Activated CD4-positive, alpha-beta T cell treated with anti-CD3 and anti-CD28 coated beads, Interleukin-2, amount 10 ng/mL, durations not matched to agents 24 days and 14 days (primary cell): Measurements from ENCODE around the gene TERT. TPM values are rescaled to one million over a fixed set of nuclear protein-coding genes. Genes with fewer than 3 reads are reported as not detected.

Experiments used
- DNase-seq: peaks from one replicate; pipeline ENCODE4 v3.0.0; 2022
- H3K27ac Mint-ChIP-seq: one replicate; pipeline ENCODE4 v1.8.0; 2022; ENCODE audit warnings: mild to moderate bottlenecking, mixed read lengths
- H3K27me3 Mint-ChIP-seq: one replicate; pipeline ENCODE4 v1.8.0; 2022; ENCODE audit warnings: mixed read lengths
- H3K36me3 Mint-ChIP-seq: one replicate; pipeline ENCODE4 v1.8.0; 2022; ENCODE audit warnings: low read depth, mild to moderate bottlenecking, mixed read lengths
- H3K4me1 Mint-ChIP-seq: one replicate; pipeline ENCODE4 v1.8.0; 2021; ENCODE audit warnings: mixed read lengths
- H3K4me3 Mint-ChIP-seq: one replicate; pipeline ENCODE4 v1.8.0; 2022; ENCODE audit warnings: mild to moderate bottlenecking, moderate library complexity, mixed read lengths
- H3K9me3 Mint-ChIP-seq: one replicate; pipeline ENCODE4 v1.8.0; 2021; ENCODE audit warnings: mixed read lengths
- intact Hi-C: fragments of 100-400 bp; cut with micrococcal nuclease; formaldehyde crosslinking; loops from one replicate; pipeline ENCODE4 v1.15.1; 2023
- total RNA-seq: library from RNA; stranded (reverse); gene quantifications from 2 replicates; pipeline ENCODE4 v1.2.3, GENCODE V29; 2022

Gene TERT
- total RNA-seq, 1 donor from 2014 or later: 16.8 TPM

DNA sequence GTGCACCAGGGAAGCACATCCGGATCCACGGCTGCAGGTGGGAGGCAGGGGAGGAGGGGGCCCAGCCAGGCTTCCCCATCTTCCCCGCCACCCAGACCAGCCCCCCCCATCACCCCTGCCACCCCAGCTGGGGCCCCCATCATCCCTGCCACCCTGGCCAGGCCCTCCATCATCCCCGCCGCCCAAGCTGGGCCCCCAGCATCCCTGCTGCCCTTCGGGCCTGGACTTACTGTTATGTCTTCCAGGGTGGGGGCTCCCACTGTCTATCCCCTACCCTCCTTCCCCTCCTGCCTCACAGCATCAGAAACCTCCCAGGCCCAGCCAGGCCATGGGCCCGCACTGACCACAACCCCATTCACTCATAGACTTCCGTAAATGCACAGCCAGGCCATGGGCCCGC is 42.2 kb downstream of the TERT start:
- H3K4me3 Mint-ChIP-seq: no peak overlapping the region
- H3K27me3 Mint-ChIP-seq: no peaks in the 10 kb centered on the region
- DNase-seq: no peak
- no peaks in the 10 kb centered on the region for H3K9me3 Mint-ChIP-seq
- H3K27ac Mint-ChIP-seq: no peak overlapping the region
- no peaks in the 10 kb centered on the region for H3K36me3 Mint-ChIP-seq
- intact Hi-C loops: no loop called here
- peaks cover 16% of the 10 kb centered on the region for H3K4me1 Mint-ChIP-seq

DNA sequence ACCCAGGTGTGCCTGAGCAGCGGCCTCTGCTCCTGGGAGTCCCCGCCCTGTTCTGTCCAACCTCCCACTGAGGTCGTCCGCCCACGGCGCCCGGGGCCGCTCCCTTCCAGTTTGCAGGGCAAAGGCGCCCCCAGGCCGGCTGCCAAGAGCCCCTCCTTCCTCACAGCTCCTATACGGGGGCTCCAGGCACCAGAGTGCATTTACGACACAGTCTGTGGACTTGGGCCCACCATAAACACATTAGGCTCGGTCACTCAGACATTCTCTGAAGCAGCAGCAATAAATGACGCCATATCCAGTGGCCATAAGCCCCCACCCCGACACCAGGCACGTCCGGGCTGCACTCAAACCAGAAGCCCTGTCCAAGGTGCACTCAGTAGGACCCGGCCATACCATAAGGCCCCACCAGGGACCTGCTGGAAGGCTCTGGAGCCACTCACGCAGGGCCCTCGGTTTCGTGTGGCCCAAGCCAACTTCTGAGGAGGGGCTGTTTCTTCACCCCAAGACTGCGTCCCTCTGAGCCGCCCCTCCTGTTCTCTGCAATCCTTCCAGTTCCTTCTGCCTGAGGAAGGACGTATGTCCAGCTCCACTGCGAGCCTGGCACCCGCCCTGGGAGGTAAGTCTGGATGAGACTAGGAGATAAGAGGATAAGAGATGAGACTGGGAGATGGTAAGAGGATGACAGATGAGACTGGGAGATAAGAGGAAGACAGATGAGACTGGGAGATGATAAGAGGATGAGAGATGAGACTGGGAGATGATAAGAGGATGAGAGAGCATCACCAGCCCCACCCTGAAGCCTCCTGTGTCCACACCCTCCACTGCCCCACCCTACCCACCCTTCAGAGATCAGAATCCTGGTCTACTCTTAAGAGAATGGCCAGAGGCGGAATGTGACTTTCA is 42.9 kb downstream of the TERT start:
- Mint-ChIP-seq H3K4me1 (peaks cover 16% of the 10 kb centered on the region), H3K9me3 (no peaks in the 10 kb centered on the region), H3K27me3 (peaks cover 3% of the 10 kb centered on the region), H3K4me3 (no peak overlapping the region), H3K36me3 (no peaks in the 10 kb centered on the region), H3K27ac (no peak overlapping the region)
- intact Hi-C loops: no loop called here
- no peak for DNase-seq

DNA sequence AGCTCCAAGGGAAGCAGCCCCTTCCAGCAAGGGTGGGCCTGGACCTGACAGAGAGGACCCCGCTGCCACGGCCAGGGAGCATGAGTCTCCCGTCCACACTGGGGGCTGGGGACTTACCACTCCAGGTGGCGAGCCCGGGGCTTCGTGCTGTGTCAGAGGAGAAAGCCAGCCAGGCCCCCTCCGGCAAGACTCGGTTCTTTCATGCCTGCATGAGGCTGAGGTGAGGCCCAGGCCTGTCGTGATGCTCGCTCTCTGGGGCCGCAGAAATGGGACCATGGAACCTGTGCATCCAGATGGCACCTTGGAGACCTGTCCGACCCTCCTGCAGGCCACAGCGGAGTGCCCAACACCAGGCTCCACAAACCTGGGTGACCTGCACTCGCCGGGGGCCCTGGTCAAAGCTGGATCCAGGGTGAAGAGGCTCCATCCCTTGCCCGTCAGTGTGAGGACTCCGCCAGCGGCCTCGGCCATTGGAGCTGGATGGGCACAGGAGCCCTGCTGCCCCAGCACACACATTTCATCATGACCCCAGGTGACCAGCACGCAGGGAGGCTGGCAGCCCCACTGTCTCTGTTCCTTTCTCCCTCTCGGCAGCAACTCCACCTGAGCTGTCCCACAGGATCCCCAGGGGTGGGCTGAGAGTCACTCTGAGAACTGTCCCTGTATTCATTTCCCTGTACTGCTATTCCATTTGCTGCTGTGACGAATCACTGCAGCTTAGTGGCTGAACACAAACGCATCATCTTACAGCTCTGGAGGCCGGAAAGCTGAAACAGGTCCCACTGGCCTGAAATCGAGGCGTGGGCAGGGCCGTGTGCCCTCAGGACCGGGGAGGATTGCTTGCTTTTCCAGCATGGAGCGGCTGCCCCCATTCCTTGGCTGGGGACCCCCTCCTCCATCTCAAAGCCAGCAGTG is 45.2 kb downstream of the TERT start:
- H3K4me3 Mint-ChIP-seq: no peak overlapping the region
- DNase-seq: no peak
- no peaks in the 10 kb centered on the region for H3K36me3 Mint-ChIP-seq
- H3K9me3 Mint-ChIP-seq: no peaks in the 10 kb centered on the region
- H3K4me1 Mint-ChIP-seq: peaks cover 2% of the 10 kb centered on the region
- no peak overlapping the region for H3K27ac Mint-ChIP-seq
- intact Hi-C loops: no loop called here
- H3K27me3 Mint-ChIP-seq: peaks cover 6% of the 10 kb centered on the region

DNA sequence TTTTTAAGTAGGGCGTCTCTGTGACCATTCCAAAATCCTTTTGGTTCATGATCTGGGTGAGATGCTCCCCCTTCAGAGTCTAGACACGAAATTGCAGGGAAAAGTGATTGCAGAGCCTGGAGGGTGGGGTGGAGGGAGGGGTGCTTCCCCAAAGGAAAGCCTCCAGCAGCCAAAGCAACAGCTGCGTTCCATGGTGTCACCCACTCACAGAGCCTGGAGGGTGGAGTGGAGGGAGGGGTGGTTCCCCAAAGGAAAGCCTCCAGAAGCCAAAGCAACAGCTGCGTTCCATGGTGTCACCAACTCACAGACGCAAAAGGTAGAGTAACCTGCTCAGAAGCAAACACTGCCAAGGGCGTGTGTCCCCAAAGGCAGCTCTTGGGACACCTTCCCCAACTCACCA is 47.1 kb downstream of the TERT start:
- no peaks in the 10 kb centered on the region for H3K9me3 Mint-ChIP-seq
- no peak overlapping the region for H3K27ac Mint-ChIP-seq
- intact Hi-C loops: no loop called here
- H3K4me3 Mint-ChIP-seq: no peak overlapping the region
- peaks cover 6% of the 10 kb centered on the region for H3K27me3 Mint-ChIP-seq
- H3K36me3 Mint-ChIP-seq: no peaks in the 10 kb centered on the region
- H3K4me1 Mint-ChIP-seq: no peaks in the 10 kb centered on the region
- no peak for DNase-seq

DNA sequence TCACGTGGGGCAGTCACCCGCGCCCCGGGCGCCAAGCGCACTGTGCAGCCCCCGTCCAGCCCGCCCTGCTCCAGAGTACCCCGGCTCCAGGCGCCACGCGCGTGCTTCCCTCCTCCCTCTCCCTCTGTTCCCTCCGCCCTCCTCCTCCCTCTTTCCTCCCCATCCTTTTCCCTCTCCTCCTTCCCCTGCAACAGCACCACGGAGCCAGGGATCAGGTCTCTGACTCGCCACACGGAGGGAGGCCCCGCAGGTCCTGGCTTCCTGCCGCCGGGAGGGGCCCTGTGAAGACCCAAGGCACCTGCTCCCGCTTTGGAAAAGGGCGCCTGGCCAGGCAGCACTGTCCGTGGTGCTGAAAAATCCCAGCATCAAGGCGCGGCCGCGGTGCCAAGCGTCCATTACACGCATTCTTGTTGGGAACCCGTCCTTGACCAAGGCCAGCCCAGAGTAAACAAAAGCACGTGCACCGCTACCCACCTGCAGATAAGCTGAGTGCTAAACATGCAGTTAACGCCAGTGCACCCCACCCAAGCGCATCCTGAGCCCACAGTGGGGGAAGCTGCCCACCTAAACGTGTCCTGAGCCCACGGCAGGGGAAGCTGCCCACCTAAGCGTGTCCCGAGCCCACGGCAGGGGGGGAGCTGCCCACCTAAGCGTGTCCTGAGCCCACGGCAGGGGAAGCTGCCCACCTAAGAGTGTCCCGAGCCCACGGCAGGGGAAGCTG is 48.0 kb downstream of the TERT start:
- Mint-ChIP-seq H3K9me3 (no peaks in the 10 kb centered on the region), H3K4me1 (no peaks in the 10 kb centered on the region), H3K27ac (no peak overlapping the region), H3K4me3 (no peak overlapping the region), H3K36me3 (no peaks in the 10 kb centered on the region), H3K27me3 (peaks cover 6% of the 10 kb centered on the region)
- intact Hi-C loops: no loop called here
- peak; percentile 78 for DNase-seq

DNA sequence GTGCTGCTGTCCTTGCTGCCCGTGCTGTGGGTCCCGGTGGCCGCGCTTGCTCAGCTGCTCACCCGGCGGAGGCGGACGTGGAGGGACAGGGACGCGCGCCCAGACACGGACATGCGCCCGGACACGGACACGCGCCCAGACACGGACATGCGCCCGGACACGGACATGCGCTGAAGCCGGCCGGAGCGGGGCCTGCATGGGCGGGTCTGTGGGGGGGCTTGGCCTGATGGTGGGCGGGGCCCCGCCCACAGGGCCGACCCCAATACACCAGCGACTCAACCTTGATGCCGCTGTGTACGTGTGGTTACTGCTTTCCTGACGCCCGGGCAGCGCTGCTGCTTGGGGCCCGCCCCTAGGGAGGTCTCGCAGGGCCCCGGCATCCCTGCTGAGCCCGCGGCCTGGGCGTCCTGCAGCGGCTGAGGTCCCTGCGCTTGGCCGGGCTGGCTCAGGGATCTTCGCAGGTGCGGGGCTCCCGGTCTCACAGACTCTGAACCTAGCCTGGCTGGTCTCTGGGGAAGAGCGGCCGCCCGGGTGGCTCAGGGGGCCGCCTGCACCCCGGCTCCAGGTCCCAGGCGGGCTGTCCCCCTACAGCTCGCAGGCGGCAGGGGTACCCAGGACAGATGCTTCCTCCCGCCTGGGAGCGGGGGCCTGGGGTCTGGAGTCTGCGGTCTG is 48.8 kb downstream of the TERT start:
- no peaks in the 10 kb centered on the region for H3K36me3 Mint-ChIP-seq
- no peaks in the 10 kb centered on the region for H3K9me3 Mint-ChIP-seq
- no peak for DNase-seq
- H3K27me3 Mint-ChIP-seq: peaks cover 6% of the 10 kb centered on the region
- intact Hi-C loops: no loop called here
- H3K27ac Mint-ChIP-seq: no peak overlapping the region
- no peaks in the 10 kb centered on the region for H3K4me1 Mint-ChIP-seq
- no peak overlapping the region for H3K4me3 Mint-ChIP-seq

DNA sequence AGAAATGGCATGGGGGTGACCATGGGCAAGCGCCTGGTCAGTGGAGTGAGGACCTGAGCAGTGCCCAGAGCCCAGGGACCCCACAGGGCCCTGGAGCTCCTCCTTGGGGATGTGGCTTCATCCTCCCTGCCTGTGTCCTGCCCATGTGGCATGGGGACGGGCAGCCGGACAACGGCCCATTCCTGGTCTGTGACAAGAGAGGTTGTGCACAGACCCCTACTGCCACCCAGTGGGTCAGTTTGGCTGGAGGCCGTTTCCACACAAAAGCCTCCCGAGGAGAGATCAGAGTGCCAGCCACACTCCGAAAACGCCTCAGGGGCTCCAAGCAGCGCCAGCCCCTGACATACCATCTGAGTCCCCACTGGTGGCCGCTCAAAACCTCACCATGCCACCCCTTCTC is 49.9 kb downstream of the TERT start:
- Mint-ChIP-seq H3K27me3 (peaks cover 6% of the 10 kb centered on the region), H3K4me3 (no peak overlapping the region), H3K36me3 (no peaks in the 10 kb centered on the region), H3K27ac (no peak overlapping the region), H3K9me3 (no peaks in the 10 kb centered on the region), H3K4me1 (no peaks in the 10 kb centered on the region)
- no peak for DNase-seq
- intact Hi-C loops: no loop called here

DNA sequence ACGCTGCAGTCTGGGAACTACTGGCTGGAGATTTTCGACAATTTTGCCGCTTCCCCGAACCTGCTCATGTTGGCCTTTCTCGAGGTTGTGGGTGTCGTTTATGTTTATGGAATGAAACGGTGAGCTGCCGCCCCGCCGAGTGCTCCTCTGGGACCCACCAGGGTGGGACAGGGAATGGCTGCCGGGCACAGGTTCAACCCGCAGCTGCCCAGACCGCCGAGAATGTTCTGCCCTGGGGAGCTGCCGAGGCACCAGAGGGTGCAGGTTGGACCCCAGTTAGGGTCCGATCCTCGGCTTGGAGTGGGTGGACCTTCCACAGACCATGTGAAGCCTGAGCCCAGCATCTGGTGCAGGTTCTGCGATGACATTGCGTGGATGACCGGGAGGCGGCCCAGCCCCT is 50.6 kb downstream of the TERT start:
- H3K4me3 Mint-ChIP-seq: no peak overlapping the region
- peaks cover 6% of the 10 kb centered on the region for H3K27me3 Mint-ChIP-seq
- intact Hi-C loops: no loop called here
- no peaks in the 10 kb centered on the region for H3K36me3 Mint-ChIP-seq
- no peaks in the 10 kb centered on the region for H3K9me3 Mint-ChIP-seq
- H3K27ac Mint-ChIP-seq: no peak overlapping the region
- DNase-seq: no peak
- H3K4me1 Mint-ChIP-seq: no peaks in the 10 kb centered on the region

DNA sequence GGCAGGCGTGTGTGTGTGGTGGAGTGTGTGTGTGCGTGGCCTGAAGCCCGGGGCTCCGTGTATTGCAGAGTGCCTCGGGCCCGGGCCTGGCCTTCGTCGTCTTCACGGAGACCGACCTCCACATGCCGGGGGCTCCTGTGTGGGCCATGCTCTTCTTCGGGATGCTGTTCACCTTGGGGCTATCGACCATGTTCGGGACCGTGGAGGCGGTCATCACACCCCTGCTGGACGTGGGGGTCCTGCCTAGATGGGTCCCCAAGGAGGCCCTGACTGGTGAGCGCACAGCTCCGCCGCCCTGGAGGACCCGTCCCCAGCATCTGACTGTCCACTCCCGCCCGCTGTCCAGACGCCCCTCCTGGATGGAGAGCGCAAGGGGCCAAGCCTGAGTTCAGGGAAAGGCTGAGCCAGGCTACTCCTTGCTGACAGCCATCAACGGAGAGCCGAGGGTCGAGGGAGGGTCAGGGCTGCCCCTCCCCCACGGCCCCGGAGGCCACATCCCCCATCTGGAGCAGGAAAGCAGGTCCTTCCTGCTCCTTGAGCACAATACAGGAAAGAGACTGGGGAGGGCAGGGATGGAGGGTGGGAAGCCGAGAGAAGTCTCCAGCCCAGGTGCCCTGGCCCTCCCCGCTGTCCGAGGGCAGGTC is 51.3 kb downstream of the TERT start:
- Mint-ChIP-seq H3K4me1 (no peaks in the 10 kb centered on the region), H3K27ac (no peak overlapping the region), H3K36me3 (no peaks in the 10 kb centered on the region), H3K27me3 (peaks cover 6% of the 10 kb centered on the region), H3K9me3 (no peaks in the 10 kb centered on the region), H3K4me3 (no peak overlapping the region)
- intact Hi-C loops: no loop called here
- DNase-seq: no peak

DNA sequence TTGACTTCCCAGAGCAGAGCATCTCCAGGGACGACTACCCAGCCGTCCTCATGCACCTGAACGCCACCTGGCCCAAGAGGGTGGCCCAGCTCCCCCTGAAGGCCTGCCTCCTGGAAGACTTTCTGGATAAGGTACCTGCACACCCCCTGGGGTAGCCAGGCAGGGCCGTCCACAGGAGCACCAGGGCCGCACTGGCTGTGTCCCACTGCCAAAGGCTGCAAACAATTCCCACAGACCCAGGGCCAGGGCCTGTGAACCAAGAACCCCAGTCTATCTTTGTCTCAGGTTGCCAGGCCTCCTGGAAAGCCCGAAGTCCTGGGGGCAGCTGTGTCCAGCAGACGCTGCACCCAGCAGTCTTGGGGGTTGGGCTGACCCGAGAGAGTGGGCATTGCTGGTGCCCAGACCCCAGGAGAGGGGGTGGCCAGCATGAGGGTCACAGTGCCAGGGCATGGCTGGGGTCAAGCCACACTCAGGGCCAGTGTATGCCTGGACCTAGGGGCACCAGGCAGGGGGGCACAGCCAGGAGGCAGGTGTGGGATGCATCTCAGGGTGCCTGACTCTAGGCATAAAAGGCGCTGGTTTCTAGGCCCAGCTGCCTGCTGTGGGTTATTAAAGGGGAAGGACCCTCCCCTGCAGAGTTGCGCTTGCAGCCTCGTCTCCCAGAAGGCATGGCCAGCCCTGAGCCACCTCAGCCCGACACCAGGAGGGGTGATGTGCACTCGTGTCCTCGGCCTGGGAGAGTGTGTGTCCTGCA is 52.0 kb downstream of the TERT start:
- no peaks in the 10 kb centered on the region for H3K9me3 Mint-ChIP-seq
- no peak overlapping the region for H3K27ac Mint-ChIP-seq
- no peaks in the 10 kb centered on the region for H3K36me3 Mint-ChIP-seq
- intact Hi-C loops: no loop called here
- H3K27me3 Mint-ChIP-seq: peaks cover 6% of the 10 kb centered on the region
- no peak overlapping the region for H3K4me3 Mint-ChIP-seq
- H3K4me1 Mint-ChIP-seq: no peaks in the 10 kb centered on the region
- no peak for DNase-seq

DNA sequence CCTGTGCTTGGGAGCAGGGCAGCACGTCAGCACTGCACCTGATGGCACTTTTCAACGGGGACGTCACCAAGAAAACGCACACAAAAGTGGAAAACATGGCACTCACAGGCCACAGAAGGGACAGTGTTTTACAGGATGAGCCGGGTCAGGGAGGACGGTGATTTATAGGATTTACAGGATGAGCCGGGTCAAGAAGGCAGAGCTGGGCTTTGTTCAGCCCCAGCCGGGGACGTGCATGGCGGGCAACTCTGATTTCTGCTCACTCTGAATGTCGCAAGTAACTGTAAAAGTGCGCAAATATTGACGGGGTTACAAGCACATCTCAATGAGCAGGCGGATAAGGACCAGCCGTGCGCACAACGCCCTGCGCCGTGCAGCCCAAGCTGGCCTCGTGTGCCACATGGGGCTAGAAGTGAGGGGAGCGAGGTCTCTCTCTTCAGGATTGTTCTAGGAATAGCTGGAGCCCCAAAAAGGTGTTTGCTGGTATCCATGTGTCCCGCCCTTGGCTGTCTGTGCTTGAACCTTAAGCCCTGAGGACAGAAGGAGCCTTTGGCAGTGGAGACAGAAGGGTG is 53.3 kb downstream of the TERT start:
- Mint-ChIP-seq H3K27me3 (no peaks in the 10 kb centered on the region), H3K27ac (no peak overlapping the region), H3K36me3 (no peaks in the 10 kb centered on the region), H3K4me3 (no peak overlapping the region), H3K4me1 (no peaks in the 10 kb centered on the region), H3K9me3 (no peaks in the 10 kb centered on the region)
- no peak for DNase-seq
- intact Hi-C loops: no loop called here

DNA sequence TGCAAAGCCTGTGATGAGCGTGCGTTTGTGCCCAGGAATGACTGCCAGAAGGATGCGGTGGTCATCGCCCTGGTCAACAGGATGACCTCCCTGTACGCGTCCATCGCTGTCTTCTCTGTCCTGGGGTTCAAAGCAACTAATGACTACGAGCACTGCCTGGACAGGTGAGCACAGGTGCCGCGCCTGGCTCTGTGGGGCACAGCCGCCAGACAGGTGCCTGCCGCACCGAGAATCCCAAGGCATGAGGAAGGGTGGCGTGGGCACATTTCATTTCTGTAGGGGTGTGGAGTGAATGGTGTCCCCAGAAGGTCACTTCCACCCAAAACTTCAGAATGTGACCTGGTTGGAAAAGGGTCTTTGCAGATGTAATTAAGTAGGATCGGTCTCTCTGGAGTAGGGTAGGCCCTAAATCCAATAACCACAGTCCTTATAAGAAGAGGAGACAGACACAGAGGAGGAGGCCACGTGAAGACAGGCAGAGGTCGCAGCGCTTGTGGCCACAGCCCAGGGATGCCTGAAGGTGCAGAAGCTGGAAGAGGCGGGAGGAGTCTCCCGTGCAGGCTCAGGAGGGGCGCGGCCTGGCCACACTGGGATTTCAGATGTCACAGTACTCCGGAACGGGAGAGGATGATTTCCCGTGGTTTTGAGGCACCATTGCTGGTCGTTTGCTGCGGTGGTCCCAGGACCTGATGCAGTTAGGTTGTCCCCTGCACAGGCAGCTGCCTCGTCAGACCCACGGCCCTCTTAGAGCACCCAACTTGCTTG is 54.2 kb downstream of the TERT start:
- no peak overlapping the region for H3K4me3 Mint-ChIP-seq
- no peaks in the 10 kb centered on the region for H3K4me1 Mint-ChIP-seq
- intact Hi-C loops: no loop called here
- no peaks in the 10 kb centered on the region for H3K36me3 Mint-ChIP-seq
- no peak for DNase-seq
- H3K27me3 Mint-ChIP-seq: peaks cover 3% of the 10 kb centered on the region
- no peak overlapping the region for H3K27ac Mint-ChIP-seq
- H3K9me3 Mint-ChIP-seq: peaks cover 4% of the 10 kb centered on the region
